Type B pancreatic cell (in vitro differentiated cells): ENCODE data around the gene RARRES2. TPM values are rescaled to one million over a fixed set of nuclear protein-coding genes. Genes with fewer than 3 reads are reported as not detected.
A peak's percentile ranks its signal among the peaks of the same experiment; 100 is the strongest.

ENCODE experiments used
- DNase-seq: peaks from one replicate; pipeline ENCODE4 v3.0.0; 2021; ENCODE audit warnings: mixed read lengths; ENCODE audit not compliant: unreplicated experiment; ENCODE audit errors: extremely low spot score
- H3K27ac Mint-ChIP-seq: 2 replicates; pipeline ENCODE4 v1.8.0; 2021; ENCODE audit warnings: mild to moderate bottlenecking, mixed read lengths
- H3K27me3 Mint-ChIP-seq: 2 replicates; pipeline ENCODE4 v1.8.0; 2021; ENCODE audit warnings: mixed read lengths
- H3K36me3 Mint-ChIP-seq: 2 replicates; pipeline ENCODE4 v1.8.0; 2021; ENCODE audit warnings: mixed read lengths
- H3K4me1 Mint-ChIP-seq: one replicate; pipeline ENCODE4 v1.8.0; 2021; ENCODE audit warnings: mixed read lengths; ENCODE audit not compliant: unreplicated experiment
- H3K4me3 Mint-ChIP-seq: 2 replicates; pipeline ENCODE4 v1.8.0; 2021; ENCODE audit warnings: mild to moderate bottlenecking, mixed read lengths
- H3K9me3 Mint-ChIP-seq: 2 replicates; pipeline ENCODE4 v1.8.0; 2021; ENCODE audit warnings: mixed read lengths
- CTCF ChIP-seq: fragments of 200-600 bp; sonication (generic); conservative IDR thresholded peaks from 2 replicates; pipeline ENCODE4 v1.5.0; 2021; ENCODE audit warnings: antibody characterized with exemption, mild to moderate bottlenecking
- total RNA-seq: library from RNA; stranded (reverse); gene quantifications from 2 replicates; pipeline ENCODE4 v1.2.1, GENCODE V29; 2021; ENCODE audit warnings: low replicate concordance

RARRES2 gene
- total RNA-seq, 1 donor from 2014 or later = 109 TPM

GRCh38 chr7:150385302-150385723, 43.9 kb upstream of the RARRES2 start:
- Mint-ChIP-seq H3K27ac (peak overlapping the region; percentile 58), H3K36me3 (no peaks in the 10 kb centered on the region), H3K4me1 (peaks cover 61% of the 10 kb centered on the region), H3K27me3 (no peaks in the 10 kb centered on the region), H3K9me3 (no peaks in the 10 kb centered on the region), H3K4me3 (peak overlapping the region; percentile 36)
- DNase-seq = no peak
- TF ChIP-seq CTCF = no peak

DNA sequence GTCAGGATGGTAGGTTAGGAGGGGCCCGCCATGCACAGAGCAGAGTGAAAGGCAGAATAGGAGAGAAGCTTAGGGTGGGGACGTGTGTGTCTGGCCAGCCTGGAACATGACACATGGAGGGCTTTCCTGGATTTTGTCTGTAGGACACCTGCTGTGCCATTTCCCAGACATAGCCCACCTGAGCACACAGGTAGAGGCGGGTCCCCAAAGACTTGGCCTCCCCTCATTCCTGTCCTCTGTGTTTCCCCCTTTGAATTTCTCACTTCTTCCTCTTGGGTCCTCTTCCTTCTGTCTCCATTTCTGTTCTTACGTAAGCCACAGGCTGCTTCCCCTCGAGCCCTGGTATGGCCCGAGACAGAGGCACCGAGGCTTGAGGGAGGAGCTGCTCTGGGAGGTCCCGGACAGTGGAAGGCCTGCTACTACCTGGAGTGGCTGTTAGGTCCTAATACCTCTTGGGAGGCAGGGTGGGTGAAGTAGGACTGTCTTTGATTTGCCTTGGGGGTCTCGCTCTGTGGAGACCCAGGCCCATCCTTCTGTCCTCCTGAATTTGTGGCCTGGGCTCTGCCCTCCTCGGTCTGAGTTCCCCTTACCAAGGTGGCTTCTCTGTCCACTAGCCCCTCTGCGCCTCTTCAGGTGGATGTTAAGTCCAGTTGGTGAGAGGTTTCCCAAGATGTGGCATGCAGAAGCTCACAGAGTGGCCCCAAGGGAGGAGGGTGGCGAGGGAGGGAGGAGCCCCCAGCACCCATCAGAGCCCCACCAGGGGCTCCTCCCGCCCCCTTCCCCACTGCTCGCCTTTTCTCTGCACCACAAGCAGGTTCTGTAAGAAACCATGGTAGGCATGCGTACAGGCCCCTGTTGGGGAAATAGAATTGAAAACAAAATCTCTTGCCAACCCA, 43.2 kb upstream of the RARRES2 start:
- DNase-seq = no peak
- peaks cover 67% of the 10 kb centered on the region for H3K4me1 Mint-ChIP-seq
- H3K27ac Mint-ChIP-seq = peak overlapping the region; percentile 61
- peak overlapping the region; percentile 65 for H3K4me3 Mint-ChIP-seq
- no peak for TF ChIP-seq CTCF
- H3K36me3 Mint-ChIP-seq = no peaks in the 10 kb centered on the region
- no peaks in the 10 kb centered on the region for H3K9me3 Mint-ChIP-seq
- no peaks in the 10 kb centered on the region for H3K27me3 Mint-ChIP-seq

DNA sequence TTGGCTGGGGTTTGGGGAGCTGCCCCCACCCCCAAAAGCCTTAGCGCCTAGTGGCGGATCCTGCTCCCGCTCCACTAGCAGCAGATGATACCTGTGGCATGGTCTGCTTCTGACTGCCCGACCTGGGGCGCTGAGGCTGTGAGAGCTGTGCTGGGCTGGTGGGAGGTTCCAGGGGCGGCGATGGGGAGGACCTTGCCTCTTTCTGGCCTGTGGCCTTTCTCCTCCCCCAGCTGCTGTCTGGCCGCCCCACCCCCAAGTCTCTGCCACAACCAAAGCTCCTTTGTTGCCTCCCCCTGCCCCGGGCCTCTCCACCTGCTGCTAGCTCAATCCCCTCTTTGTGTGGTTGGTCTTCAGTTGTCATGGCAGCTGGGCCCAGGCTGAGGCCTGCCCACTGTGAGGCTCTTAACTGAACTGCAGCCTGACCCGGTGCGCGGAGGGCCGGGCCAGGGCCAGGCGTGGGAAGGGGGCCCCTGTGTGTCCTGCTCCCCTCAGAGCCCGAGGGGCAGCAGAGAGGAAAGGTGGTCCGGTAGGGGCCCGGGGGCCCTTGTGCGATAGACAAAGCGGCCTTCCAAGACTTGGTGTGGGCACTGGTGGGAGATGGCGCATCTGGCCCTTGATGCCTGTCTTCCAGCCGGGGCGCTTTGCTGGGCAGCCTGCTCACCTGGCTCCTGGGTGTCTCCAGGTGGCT, 42.4 kb upstream of the RARRES2 start:
- TF ChIP-seq CTCF = peak; percentile 48
- H3K36me3 Mint-ChIP-seq = no peaks in the 10 kb centered on the region
- DNase-seq = peak; percentile 84
- peak overlapping the region; percentile 72 for H3K27ac Mint-ChIP-seq
- no peaks in the 10 kb centered on the region for H3K9me3 Mint-ChIP-seq
- H3K4me3 Mint-ChIP-seq = peak overlapping the region; percentile 25
- peaks cover 64% of the 10 kb centered on the region for H3K4me1 Mint-ChIP-seq
- no peaks in the 10 kb centered on the region for H3K27me3 Mint-ChIP-seq

GRCh38 chr7:150382844-150383225, 41.4 kb upstream of the RARRES2 start:
- peak overlapping the region; percentile 70 for H3K4me3 Mint-ChIP-seq
- DNase-seq = no peak

More at GRCh38 chr7:150382844-150383225, 41.4 kb upstream of the RARRES2 start:
- Mint-ChIP-seq H3K36me3 (no peaks in the 10 kb centered on the region), H3K9me3 (no peaks in the 10 kb centered on the region), H3K4me1 (peaks cover 64% of the 10 kb centered on the region), H3K27me3 (no peaks in the 10 kb centered on the region), H3K27ac (peak overlapping the region; percentile 72)
- no peak for TF ChIP-seq CTCF
